OCI-LY1 (cell line): Measurements from ENCODE around the gene PAX9.

Experiments
- H2AFZ ChIP-seq: fragments of 200-600 bp; sonication (generic), shearing (Covaris generic); 2 replicates; pipeline ENCODE4 v1.6.0; 2014; ENCODE audit warnings: antibody characterized with exemption, mild to moderate bottlenecking, low read length
- H3F3A ChIP-seq: fragments of 200-600 bp; sonication (generic), shearing (Covaris generic); 2 replicates; pipeline ENCODE4 v1.6.0; 2014; ENCODE audit warnings: mild to moderate bottlenecking, antibody characterized with exemption, low read length, moderate library complexity; ENCODE audit not compliant: insufficient read depth
- H3K27ac ChIP-seq: fragments of 200-600 bp; sonication (generic); 2 replicates; pipeline ENCODE4 v1.5.1; 2014; ENCODE audit warnings: low read length, mixed run types, mild to moderate bottlenecking, low read depth; ENCODE audit not compliant: poor library complexity, severe bottlenecking
- H3K27me3 ChIP-seq: fragments of 200-600 bp; sonication (generic); 2 replicates; pipeline ENCODE4 v1.6.0; 2014; ENCODE audit warnings: antibody characterized with exemption, mild to moderate bottlenecking, low read length, moderate library complexity; ENCODE audit not compliant: insufficient read depth
- H3K36me3 ChIP-seq: fragments of 200-600 bp; sonication (generic); 2 replicates; pipeline ENCODE4 v1.6.1; 2014; ENCODE audit warnings: mild to moderate bottlenecking, antibody characterized with exemption, low read length, moderate library complexity, mixed read lengths; ENCODE audit not compliant: insufficient read depth
- H3K4me1 ChIP-seq: fragments of 200-600 bp; sonication (generic); 2 replicates; pipeline ENCODE4 v1.5.1; 2014; ENCODE audit warnings: mild to moderate bottlenecking, low read length, moderate library complexity; ENCODE audit not compliant: insufficient read depth, severe bottlenecking
- H3K4me2 ChIP-seq: fragments of 200-600 bp; sonication (generic), shearing (Covaris generic); 2 replicates; pipeline ENCODE4 v1.6.1; 2014; ENCODE audit warnings: low read length
- H3K4me3 ChIP-seq: fragments of 200-600 bp; sonication (generic); 2 replicates; pipeline ENCODE4 v1.5.1; 2014; ENCODE audit warnings: low read length, low read depth, mild to moderate bottlenecking, mixed read lengths; ENCODE audit not compliant: poor library complexity, severe bottlenecking
- H3K79me2 ChIP-seq: fragments of 200-600 bp; shearing (Covaris generic); 2 replicates; pipeline ENCODE4 v1.6.1; 2016; ENCODE audit warnings: mixed run types, low read length, mixed read lengths; ENCODE audit not compliant: insufficient read depth
- H3K9ac ChIP-seq: fragments of 200-600 bp; sonication (generic), shearing (Covaris generic); 2 replicates; pipeline ENCODE4 v1.6.1; 2014; ENCODE audit warnings: mild to moderate bottlenecking, low read length, mixed read lengths
- H3K9me2 ChIP-seq: fragments of 200-600 bp; sonication (generic), shearing (Covaris generic); 2 replicates; pipeline ENCODE4 v1.6.1; 2014; ENCODE audit warnings: low read depth, mild to moderate bottlenecking, low read length, mixed read lengths
- H3K9me3 ChIP-seq: fragments of 200-600 bp; shearing (Covaris generic); 2 replicates; pipeline ENCODE4 v1.6.1; 2014; ENCODE audit warnings: low read length, mixed read lengths
- H4K20me1 ChIP-seq: fragments of 200-600 bp; sonication (generic), shearing (Covaris generic); 2 replicates; pipeline ENCODE4 v1.6.0; 2016; ENCODE audit warnings: mild to moderate bottlenecking, low read length; ENCODE audit not compliant: insufficient read depth
- EZH2 ChIP-seq: fragments of 200-600 bp; sonication (generic), shearing (Covaris generic); IDR thresholded peaks from 2 replicates; pipeline ENCODE4 v1.8.0; 2017; ENCODE audit warnings: borderline replicate concordance, mixed run types, mild to moderate bottlenecking, antibody characterized with exemption, low read length, moderate library complexity, mixed read lengths
- TF ChIP-seq, protein P1 (sequence below): fragments of 200-600 bp; sonication (generic), shearing (Covaris generic); IDR thresholded peaks from 2 replicates; pipeline ENCODE4 v1.5.1; 2017; ENCODE audit warnings: mild to moderate bottlenecking, antibody characterized with exemption, low read length, moderate library complexity, mixed read lengths

PAX9 gene

DNA sequence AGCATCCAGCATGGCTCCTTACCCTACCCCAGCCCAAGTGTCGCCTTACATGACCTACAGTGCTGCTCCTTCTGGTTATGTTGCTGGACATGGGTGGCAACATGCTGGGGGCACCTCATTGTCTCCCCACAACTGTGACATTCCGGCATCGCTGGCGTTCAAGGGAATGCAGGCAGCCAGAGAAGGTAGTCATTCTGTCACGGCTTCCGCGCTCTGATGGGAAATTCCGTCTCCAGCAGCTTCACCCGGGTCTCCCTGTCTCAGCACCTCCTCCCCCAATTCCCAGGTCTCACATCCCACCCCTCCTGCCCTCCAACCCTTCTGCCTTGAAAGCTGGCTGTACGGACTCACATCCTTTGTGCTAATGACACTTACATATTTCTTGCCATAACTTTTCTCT is 14.6 kb downstream of the PAX9 start:
- no peaks in the 10 kb centered on the region for H3K27me3 ChIP-seq
- no peaks in the 10 kb centered on the region for H3K79me2 ChIP-seq
- H3K9me2 ChIP-seq = no peaks in the 10 kb centered on the region
- no peak overlapping the region for H2AFZ ChIP-seq
- H3K4me2 ChIP-seq = no peak overlapping the region
- TF ChIP-seq, protein P1, sequence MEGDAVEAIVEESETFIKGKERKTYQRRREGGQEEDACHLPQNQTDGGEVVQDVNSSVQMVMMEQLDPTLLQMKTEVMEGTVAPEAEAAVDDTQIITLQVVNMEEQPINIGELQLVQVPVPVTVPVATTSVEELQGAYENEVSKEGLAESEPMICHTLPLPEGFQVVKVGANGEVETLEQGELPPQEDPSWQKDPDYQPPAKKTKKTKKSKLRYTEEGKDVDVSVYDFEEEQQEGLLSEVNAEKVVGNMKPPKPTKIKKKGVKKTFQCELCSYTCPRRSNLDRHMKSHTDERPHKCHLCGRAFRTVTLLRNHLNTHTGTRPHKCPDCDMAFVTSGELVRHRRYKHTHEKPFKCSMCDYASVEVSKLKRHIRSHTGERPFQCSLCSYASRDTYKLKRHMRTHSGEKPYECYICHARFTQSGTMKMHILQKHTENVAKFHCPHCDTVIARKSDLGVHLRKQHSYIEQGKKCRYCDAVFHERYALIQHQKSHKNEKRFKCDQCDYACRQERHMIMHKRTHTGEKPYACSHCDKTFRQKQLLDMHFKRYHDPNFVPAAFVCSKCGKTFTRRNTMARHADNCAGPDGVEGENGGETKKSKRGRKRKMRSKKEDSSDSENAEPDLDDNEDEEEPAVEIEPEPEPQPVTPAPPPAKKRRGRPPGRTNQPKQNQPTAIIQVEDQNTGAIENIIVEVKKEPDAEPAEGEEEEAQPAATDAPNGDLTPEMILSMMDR = no peak
- TF ChIP-seq EZH2 = no peak
- no peaks in the 10 kb centered on the region for H4K20me1 ChIP-seq
- no peak overlapping the region for H3K27ac ChIP-seq
- H3K4me1 ChIP-seq = no peaks in the 10 kb centered on the region
- H3F3A ChIP-seq = no peaks in the 10 kb centered on the region
- no peaks in the 10 kb centered on the region for H3K36me3 ChIP-seq
- no peak overlapping the region for H3K9ac ChIP-seq
- H3K9me3 ChIP-seq = no peaks in the 10 kb centered on the region
- H3K4me3 ChIP-seq = no peak overlapping the region

DNA sequence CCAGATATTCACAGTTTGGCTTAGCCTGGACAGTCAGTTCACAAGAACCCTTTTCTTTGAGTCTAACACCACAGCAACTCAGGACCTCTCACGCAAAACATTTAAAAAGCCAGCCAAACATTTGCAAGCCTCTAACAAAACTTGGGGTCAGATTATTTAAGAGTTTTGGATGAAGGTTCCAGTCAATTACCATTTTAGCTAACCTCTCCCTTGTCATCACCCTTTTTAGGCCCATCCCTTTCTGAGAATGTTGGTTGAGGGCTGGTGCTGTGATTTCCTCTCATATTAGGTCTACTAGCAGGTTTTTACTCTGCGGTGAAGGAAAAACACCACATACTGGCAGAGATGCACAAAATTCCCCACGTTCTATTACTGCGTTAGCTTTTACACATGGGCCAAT is 20.7 kb downstream of the PAX9 start:
- H3K27me3 ChIP-seq = no peaks in the 10 kb centered on the region
- H4K20me1 ChIP-seq = no peaks in the 10 kb centered on the region
- no peak overlapping the region for H2AFZ ChIP-seq
- no peaks in the 10 kb centered on the region for H3F3A ChIP-seq
- no peaks in the 10 kb centered on the region for H3K9me2 ChIP-seq
- no peak overlapping the region for H3K4me3 ChIP-seq
- no peak overlapping the region for H3K9ac ChIP-seq
- no peak overlapping the region for H3K27ac ChIP-seq
- H3K79me2 ChIP-seq = no peaks in the 10 kb centered on the region
- no peaks in the 10 kb centered on the region for H3K4me1 ChIP-seq
- H3K9me3 ChIP-seq = no peaks in the 10 kb centered on the region
- TF ChIP-seq, protein P1 = no peak
- TF ChIP-seq EZH2 = no peak
- no peaks in the 10 kb centered on the region for H3K36me3 ChIP-seq
- H3K4me2 ChIP-seq = no peak overlapping the region

DNA sequence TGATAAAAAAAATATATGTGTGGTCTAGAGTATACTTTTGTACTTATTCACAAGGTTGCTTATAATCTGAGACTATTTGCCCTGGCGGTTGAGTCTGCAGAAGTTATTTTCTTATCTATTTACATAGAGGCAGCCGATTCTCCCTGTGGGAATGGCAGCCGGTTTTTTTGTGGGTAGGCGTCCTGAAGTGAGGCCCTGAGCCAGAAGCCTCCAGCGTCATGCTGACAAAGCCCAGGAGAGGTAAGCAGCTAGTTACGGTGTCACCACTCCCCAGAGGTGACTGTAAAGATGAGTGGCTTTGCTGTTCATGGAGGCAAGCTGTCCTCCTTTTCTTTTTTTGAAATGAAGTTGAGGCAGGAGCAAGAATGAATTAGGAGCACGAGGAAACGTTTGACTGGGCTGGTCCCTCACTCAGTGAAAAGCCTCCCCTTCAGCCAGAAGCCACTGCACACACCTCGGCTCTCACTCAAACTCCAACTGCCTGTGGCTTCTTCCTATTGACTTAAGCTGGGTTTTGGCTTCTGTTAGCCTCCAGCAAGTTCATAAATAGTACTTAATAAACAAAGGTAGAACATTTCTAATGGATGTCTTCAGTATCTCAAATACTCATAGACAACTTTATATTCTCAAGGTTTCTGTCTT is 21.5 kb downstream of the PAX9 start:
- Histone ChIP-seq H3K79me2 (no peaks in the 10 kb centered on the region), H2AFZ (no peak overlapping the region), H4K20me1 (no peaks in the 10 kb centered on the region), H3K9ac (no peak overlapping the region), H3K36me3 (no peaks in the 10 kb centered on the region), H3K4me2 (no peak overlapping the region), H3K4me1 (no peaks in the 10 kb centered on the region), H3K9me3 (no peaks in the 10 kb centered on the region), H3K9me2 (no peaks in the 10 kb centered on the region), H3K4me3 (no peak overlapping the region), H3K27me3 (no peaks in the 10 kb centered on the region), H3F3A (no peaks in the 10 kb centered on the region), H3K27ac (no peak overlapping the region)
- no peak for TF ChIP-seq EZH2
- TF ChIP-seq, protein P1 = no peak
